Right renal cortex interstitium (tissue), 3 donors: ENCODE results near the gene SMAD3. TPM values are rescaled to one million over a fixed set of nuclear protein-coding genes. Genes with fewer than 3 reads are reported as not detected.

Experiments used
- DNase-seq, 3 donors: peaks; one replicate each; pipeline ENCODE4 v3.0.0-alpha.2; 2013; ENCODE audit warnings: low read depth in 3 of 3, low spot score in 2 of 3
- polyA plus RNA-seq, 3 donors: library from polyadenylated mRNA; unstranded; fragments of 120-200 nt; gene quantifications; one replicate each; pipeline ENCODE4 v1.2.1, GENCODE V29; 2013; ENCODE audit not compliant: insufficient read length in 3 of 3

SMAD3 gene
- polyA plus RNA-seq, 3 donors, result 43.2 to 47.3 (median 46.0) TPM

GRCh38 chr15:67079361-67079760 lies 14.0 kb downstream of the SMAD3 start:
- DNase-seq, result no peak

- DNase-seq, result no peak
These were observed 14.9 kb downstream of the SMAD3 start for GRCh38 chr15:67080118-67080899.

GRCh38 chr15:67080900-67081431 lies 15.6 kb downstream of the SMAD3 start:
- no peak for DNase-seq

DNA sequence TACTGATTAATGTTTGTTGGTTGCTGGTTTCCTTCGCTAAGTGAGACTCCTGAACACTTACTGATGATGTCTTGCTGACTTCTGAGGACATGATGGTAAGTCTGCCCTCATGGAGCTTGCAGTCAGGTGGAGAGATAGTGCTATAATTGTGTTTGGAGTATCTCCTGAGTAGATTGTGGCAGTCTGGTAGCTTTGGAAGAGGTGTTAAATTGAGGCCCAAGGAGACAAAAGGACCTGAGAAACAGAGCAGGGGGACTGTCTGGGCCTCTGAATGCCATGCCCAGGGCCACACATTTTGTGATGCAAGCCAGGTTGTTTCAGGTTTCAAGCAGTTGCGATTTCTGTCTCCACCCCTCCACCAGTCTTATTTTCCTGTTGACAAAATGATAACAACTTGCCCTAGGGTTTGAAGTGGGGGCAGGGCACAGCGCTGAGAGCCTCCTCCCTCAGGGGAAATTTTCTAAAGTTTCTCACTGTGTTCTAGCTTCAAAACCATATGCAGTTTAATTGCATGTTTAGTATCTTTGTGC lies 16.7 kb downstream of the SMAD3 start:
- DNase-seq, result no peak

- no peak for DNase-seq
These were observed 17.8 kb downstream of the SMAD3 start for GRCh38 chr15:67083135-67083762.

DNA sequence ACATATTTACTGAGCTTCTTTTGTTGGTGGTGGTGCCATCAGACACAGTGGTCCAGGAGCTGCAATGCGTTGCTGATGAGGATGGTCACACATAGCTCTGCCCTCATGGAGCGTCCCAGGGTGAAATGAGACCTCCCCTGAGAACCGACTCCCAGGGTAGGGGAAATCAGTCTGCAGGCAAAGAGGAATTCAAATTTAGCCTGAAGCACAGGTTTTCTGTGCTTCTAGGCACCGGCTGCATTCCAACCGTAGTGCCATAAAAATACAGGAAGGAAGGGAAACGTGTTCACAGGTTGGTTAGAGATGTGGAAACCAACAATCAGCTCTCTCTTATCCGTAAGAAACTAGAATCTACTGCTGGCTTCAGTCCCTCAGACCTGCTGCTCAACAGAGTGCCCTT lies 19.2 kb downstream of the SMAD3 start:
- DNase-seq, result no peak

- DNase-seq, result no peak
These were observed 19.9 kb downstream of the SMAD3 start for GRCh38 chr15:67085237-67085817.

GRCh38 chr15:67085818-67086636 lies 20.6 kb downstream of the SMAD3 start:
- DNase-seq, result no peak

- no peak for DNase-seq
These were observed 21.2 kb downstream of the SMAD3 start for GRCh38 chr15:67086637-67086914.

DNA sequence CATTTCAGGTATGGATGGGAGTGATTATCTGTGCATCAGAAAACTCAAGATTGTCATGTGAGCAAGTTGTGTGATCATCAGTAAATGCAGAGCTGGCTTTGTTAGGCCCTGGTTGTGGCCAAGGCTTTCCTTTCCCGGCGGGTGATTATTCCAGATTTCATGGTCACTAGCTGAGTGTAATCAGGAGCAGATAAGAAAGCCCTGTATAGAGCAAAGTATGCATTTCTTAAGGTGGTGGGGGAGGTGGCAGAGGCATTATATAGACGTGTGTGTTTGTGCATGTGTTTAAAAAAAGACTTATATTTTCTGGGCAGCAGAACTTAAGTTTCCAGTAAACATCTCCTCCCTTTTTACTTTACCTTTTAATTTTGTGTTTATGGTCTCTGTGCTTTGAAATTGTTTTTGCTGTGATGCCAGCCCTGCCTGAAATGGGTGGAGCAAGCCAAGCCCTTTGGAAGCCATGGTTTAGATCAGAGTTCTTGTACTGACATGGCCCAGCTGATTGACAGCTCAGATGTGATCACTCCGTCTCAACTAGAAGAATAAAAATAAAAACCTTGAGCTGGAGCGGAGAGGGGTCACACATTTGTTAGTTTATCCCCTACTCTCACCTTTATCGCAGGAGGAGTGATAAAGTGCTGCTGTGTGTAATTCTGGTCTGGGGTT lies 22.2 kb downstream of the SMAD3 start:
- DNase-seq, result no peak

GRCh38 chr15:67089217-67090193 lies 24.1 kb downstream of the SMAD3 start:
- DNase-seq, result no peak

- DNase-seq, result no peak
These were observed 25.1 kb downstream of the SMAD3 start for GRCh38 chr15:67090297-67091070.

DNA sequence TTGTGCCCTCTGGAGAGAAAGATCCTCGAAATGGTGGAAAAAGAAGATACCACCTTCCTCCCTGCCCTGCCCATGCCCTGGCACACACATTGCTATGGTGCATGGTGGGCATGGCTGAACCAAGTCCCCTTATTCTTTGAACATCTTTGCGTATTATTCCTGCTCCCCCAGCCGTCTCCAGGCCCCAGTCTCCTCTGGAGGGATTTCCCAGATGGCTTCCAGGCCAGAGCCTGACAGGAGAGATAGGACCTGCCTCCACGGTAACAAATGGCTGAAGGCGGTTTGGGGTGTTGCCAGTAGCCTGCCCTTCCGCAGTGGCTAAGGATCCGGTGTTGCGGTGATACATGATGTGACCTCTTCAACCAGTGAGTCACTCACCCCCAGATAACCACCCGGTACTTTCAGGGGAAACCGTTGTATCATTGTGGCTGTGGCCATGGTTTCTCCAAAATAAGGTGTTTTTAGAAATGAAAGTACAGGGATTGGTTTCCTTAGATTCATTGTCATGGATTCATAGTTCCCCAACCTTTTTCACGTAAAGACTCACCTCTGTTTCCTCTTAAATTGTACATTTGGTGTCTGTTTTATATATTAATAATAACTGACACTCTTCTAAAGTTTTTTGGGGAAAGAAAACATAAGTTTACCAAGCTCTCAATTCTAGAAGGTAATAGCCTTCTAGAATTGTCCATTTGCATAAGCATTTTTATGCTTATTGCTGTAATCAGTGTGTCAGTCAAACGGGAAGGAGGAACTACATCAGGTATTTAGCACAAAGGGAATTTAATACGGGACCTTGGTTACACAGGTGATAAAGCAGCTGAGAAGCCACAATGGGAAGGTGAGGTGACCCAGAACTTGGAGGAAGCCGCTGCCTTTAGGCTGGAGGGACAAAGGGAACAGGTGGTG lies 25.9 kb downstream of the SMAD3 start:
- DNase-seq, result no peak

- no peak for DNase-seq
These were observed 26.7 kb downstream of the SMAD3 start for GRCh38 chr15:67091980-67092677.

- DNase-seq, result no peak
These were observed 27.5 kb downstream of the SMAD3 start for GRCh38 chr15:67092752-67093503.

DNA sequence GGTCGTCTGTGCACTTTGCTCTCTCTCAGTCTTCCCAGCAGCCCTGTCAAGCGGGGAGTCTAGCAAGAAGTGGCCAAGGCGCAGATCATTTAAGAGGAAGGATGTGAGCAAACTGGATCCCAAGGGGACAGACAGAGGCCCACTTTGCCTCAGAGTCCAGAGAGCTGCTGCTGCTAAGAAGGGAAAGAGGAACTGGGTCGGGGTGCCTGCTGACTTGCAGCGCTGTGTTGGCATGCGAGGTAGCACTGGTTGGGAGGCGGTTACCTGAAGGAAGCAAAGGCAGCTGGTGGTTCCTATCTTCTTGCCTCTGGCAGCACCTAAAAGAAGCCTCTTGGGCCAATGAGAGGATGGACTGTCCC lies 28.1 kb downstream of the SMAD3 start:
- no peak for DNase-seq
